ENCODE data around the gene SGPP2. TPM values are rescaled to one million over a fixed set of nuclear protein-coding genes. Genes with fewer than 3 reads are reported as not detected.
"Not testable (repeated sequence)": the region's sequence is repeated elsewhere in the genome, so short reads cannot be mapped to it uniquely, and the experiment has no call there.

The SGPP2 gene
- total and polyA plus RNA-seq, 4 experiments from 2014 or later = 2.1 to 9.9 (median 5.5) TPM

GRCh38 chr2:222582928-222583327 lies 158.6 kb downstream of the SGPP2 start:
- H3K27me3 ChIP-seq (ENCODE audit: insufficient read depth, low read length) = no peaks in the 10 kb centered on the region
- Mint-ChIP-seq H3K27me3 (no peaks in the 10 kb centered on the region), H3K4me1 (peaks cover 4 to 28% (median 11%) of the 10 kb centered on the region in 4 donors), H3K27ac (peak overlapping the region in 1 of 7 donors; percentile 52), H3K9me3 (peaks cover 0 to 2% (median 0%) of the 10 kb centered on the region in 8 donors), H3K4me3 (no peak overlapping the region), H3K36me3 (peaks cover 53 to 64% of the 10 kb centered on the region in 2 donors)
- H3K36me3 ChIP-seq (ENCODE audit: insufficient read depth, low read length) = no peaks in the 10 kb centered on the region
- POLR2A ChIA-PET (ENCODE audit: partially characterized antibody) = interaction anchor here (1.2 kb wide), 1 partner anchor 9 kb away, joined by 4 read pairs; no protein-coding TSS in a partner anchor
- no peaks in the 10 kb centered on the region for H3K9me3 ChIP-seq (ENCODE audit: control insufficient read depth in 1 of 2, low read length in 2 of 2)
- H3K4me3 ChIP-seq (ENCODE audit: low read length in 2 of 2) = no peak overlapping the region
- intact Hi-C loops (cut with micrococcal nuclease) = no loop called here
- H3K4me1 ChIP-seq (ENCODE audit: insufficient read depth, low read length) = no peaks in the 10 kb centered on the region
- CTCF ChIA-PET (ENCODE audit: partially characterized antibody) = interaction anchor here (0.7 to 1.4 kb wide), 2 partner anchors 16 to 265 kb away, joined by 3 to 4 read pairs; no protein-coding TSS in a partner anchor
- no peak overlapping the region for H3K27ac ChIP-seq (ENCODE audit: low read depth, low read length)
- DNase-seq = no peak

GRCh38 chr2:222584589-222584988 lies 160.2 kb downstream of the SGPP2 start:
- peaks cover 4 to 35% (median 13%) of the 10 kb centered on the region in 4 donors for H3K4me1 Mint-ChIP-seq
- H3K27ac ChIP-seq (ENCODE audit: low read depth, low read length); H3K27me3 ChIP-seq (ENCODE audit: insufficient read depth, low read length); CTCF ChIA-PET (ENCODE audit: partially characterized antibody); H3K36me3 ChIP-seq (ENCODE audit: insufficient read depth, low read length); H3K9me3 ChIP-seq (ENCODE audit: control insufficient read depth in 1 of 2, low read length in 2 of 2); H3K9me3 Mint-ChIP-seq; H3K4me3 Mint-ChIP-seq; H3K4me1 ChIP-seq (ENCODE audit: insufficient read depth, low read length); DNase-seq; H3K27me3 Mint-ChIP-seq; POLR2A ChIA-PET (ENCODE audit: partially characterized antibody); intact Hi-C loops (cut with micrococcal nuclease); H3K4me3 ChIP-seq (ENCODE audit: low read length in 2 of 2): not testable (repeated sequence)
- H3K36me3 Mint-ChIP-seq = peaks cover 50 to 66% of the 10 kb centered on the region in 2 donors
- peak overlapping the region in 1 of 7 donors; percentile 32 for H3K27ac Mint-ChIP-seq

DNA sequence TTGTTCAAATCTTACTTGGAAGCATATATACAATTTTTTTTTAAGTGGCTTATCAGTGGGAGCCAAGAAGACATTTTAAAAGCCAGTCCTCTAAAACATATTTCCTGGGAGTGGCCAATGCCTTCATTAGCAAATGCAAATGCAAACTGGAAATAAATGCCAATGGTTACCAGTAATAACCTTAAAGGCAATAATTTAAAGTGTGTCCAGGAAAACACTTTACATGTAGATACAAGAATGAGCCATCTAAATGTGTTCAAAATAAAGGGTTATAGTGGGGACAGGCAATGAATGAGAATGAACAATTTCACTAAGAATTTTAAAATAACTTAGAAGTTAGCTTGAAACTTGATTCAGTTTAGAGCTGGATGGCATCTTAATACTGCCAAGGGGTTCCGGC lies 167.3 kb downstream of the SGPP2 start:
- H3K4me1 ChIP-seq (ENCODE audit: insufficient read depth, low read length) = no peaks in the 10 kb centered on the region
- POLR2A ChIA-PET (ENCODE audit: partially characterized antibody) = no interaction called here
- peaks cover 58 to 71% of the 10 kb centered on the region in 2 donors for H3K36me3 Mint-ChIP-seq
- peaks cover 0 to 7% (median 0%) of the 10 kb centered on the region in 8 donors for H3K9me3 Mint-ChIP-seq
- no peaks in the 10 kb centered on the region for H3K27me3 Mint-ChIP-seq
- H3K27ac Mint-ChIP-seq = no peak overlapping the region
- no peak overlapping the region for H3K27ac ChIP-seq (ENCODE audit: low read depth, low read length)
- peaks cover 17% of the 10 kb centered on the region for H3K36me3 ChIP-seq (ENCODE audit: insufficient read depth, low read length)
- no peak for DNase-seq
- no peaks in the 10 kb centered on the region for H3K9me3 ChIP-seq (ENCODE audit: control insufficient read depth in 1 of 2, low read length in 2 of 2)
- H3K27me3 ChIP-seq (ENCODE audit: insufficient read depth, low read length) = no peaks in the 10 kb centered on the region
- intact Hi-C loops (cut with micrococcal nuclease) = no loop called here
- CTCF ChIA-PET (ENCODE audit: partially characterized antibody) = interaction anchor here (0.7 kb wide), 1 partner anchor 1786 kb away, joined by 3 read pairs; no protein-coding TSS in a partner anchor
- no peak overlapping the region for H3K4me3 ChIP-seq (ENCODE audit: low read length in 2 of 2)
- peaks cover 4 to 16% (median 8%) of the 10 kb centered on the region in 4 donors for H3K4me1 Mint-ChIP-seq
- no peak overlapping the region for H3K4me3 Mint-ChIP-seq

DNA sequence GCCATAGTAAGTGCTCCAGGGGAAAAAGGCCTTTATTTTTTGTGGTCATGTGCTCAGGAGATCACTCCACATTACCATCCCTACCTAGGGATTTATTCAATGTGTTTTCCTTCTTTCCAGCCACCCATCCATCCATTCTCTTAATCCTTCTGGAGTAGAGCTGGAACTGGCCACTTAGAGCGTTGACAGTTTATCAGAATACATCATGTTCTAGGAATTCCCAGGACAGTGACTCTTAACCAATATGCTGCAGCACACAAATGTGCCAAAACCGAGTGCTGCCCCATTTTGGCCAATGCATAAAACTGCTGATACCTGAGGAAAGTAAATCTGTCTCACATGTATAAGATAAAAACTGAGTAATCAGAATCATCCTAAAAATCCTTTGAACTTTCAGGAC lies 167.8 kb downstream of the SGPP2 start:
- peaks cover 60 to 72% of the 10 kb centered on the region in 2 donors for H3K36me3 Mint-ChIP-seq
- Histone ChIP-seq H3K4me1 (ENCODE audit: insufficient read depth, low read length) (no peaks in the 10 kb centered on the region), H3K27me3 (ENCODE audit: insufficient read depth, low read length) (no peaks in the 10 kb centered on the region), H3K27ac (ENCODE audit: low read depth, low read length) (no peak overlapping the region), H3K9me3 (ENCODE audit: control insufficient read depth in 1 of 2, low read length in 2 of 2) (no peaks in the 10 kb centered on the region), H3K36me3 (ENCODE audit: insufficient read depth, low read length) (peaks cover 21% of the 10 kb centered on the region), H3K4me3 (ENCODE audit: low read length in 2 of 2) (no peak overlapping the region)
- POLR2A ChIA-PET (ENCODE audit: partially characterized antibody) = no interaction called here
- H3K4me1 Mint-ChIP-seq = peaks cover under 1 to 12% (median 5%) of the 10 kb centered on the region in 4 donors
- H3K27ac Mint-ChIP-seq = no peak overlapping the region
- peaks cover 0 to 7% (median 0%) of the 10 kb centered on the region in 8 donors for H3K9me3 Mint-ChIP-seq
- intact Hi-C loops (cut with micrococcal nuclease) = no loop called here
- no peak overlapping the region for H3K4me3 Mint-ChIP-seq
- DNase-seq = no peak
- H3K27me3 Mint-ChIP-seq = no peaks in the 10 kb centered on the region
- CTCF ChIA-PET (ENCODE audit: partially characterized antibody) = no interaction called here

GRCh38 chr2:222594679-222595078 lies 170.3 kb downstream of the SGPP2 start:
- ChIA-PET POLR2A (ENCODE audit: partially characterized antibody) (no interaction called here), CTCF (ENCODE audit: partially characterized antibody) (interaction anchor here (0.6 kb wide), 1 partner anchor 41 kb away, joined by 3 read pairs; no protein-coding TSS in a partner anchor)
- intact Hi-C loops (cut with micrococcal nuclease) = no loop called here
- H3K27ac ChIP-seq (ENCODE audit: low read depth, low read length) = no peak overlapping the region
- no peak for DNase-seq
- Mint-ChIP-seq H3K4me1 (peaks cover 0 to 3% (median 0%) of the 10 kb centered on the region in 4 donors), H3K27ac (no peak overlapping the region), H3K4me3 (no peak overlapping the region), H3K36me3 (peaks cover 64 to 70% of the 10 kb centered on the region in 2 donors), H3K9me3 (peaks cover 0 to 7% (median 0%) of the 10 kb centered on the region in 8 donors), H3K27me3 (no peaks in the 10 kb centered on the region)
- no peaks in the 10 kb centered on the region for H3K27me3 ChIP-seq (ENCODE audit: insufficient read depth, low read length)
- no peaks in the 10 kb centered on the region for H3K4me1 ChIP-seq (ENCODE audit: insufficient read depth, low read length)
- H3K4me3 ChIP-seq (ENCODE audit: low read length in 2 of 2) = no peak overlapping the region
- H3K36me3 ChIP-seq (ENCODE audit: insufficient read depth, low read length) = peaks cover 29% of the 10 kb centered on the region
- no peaks in the 10 kb centered on the region for H3K9me3 ChIP-seq (ENCODE audit: control insufficient read depth in 1 of 2, low read length in 2 of 2)

DNA sequence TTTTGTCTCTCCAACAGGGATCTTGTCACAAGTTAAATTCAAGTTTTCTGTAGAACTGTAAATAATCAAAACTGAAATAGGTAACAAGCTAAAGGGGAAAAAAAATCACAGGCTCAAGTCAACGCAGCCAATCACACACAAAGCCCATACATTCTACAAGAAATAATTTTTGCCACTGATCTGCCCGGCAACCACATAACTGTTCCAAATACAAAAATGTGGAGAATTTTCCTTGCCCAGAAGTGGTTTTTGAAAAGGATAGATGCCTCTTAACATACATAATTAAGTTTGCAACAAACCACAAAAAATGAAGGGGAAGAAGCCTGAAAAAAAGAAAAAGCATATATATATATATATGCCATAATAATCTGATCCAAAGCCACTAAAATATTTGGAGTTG lies 171.2 kb downstream of the SGPP2 start:
- DNase-seq = no peak
- no peaks in the 10 kb centered on the region for H3K4me1 ChIP-seq (ENCODE audit: insufficient read depth, low read length)
- no peaks in the 10 kb centered on the region for H3K27me3 ChIP-seq (ENCODE audit: insufficient read depth, low read length)
- H3K27me3 Mint-ChIP-seq = no peaks in the 10 kb centered on the region
- peaks cover 0 to under 1% (median 0%) of the 10 kb centered on the region in 8 donors for H3K9me3 Mint-ChIP-seq
- peaks cover 0 to 3% (median 0%) of the 10 kb centered on the region in 4 donors for H3K4me1 Mint-ChIP-seq
- POLR2A ChIA-PET (ENCODE audit: partially characterized antibody) = no interaction called here
- H3K9me3 ChIP-seq (ENCODE audit: control insufficient read depth in 1 of 2, low read length in 2 of 2) = no peaks in the 10 kb centered on the region
- no peak overlapping the region for H3K4me3 ChIP-seq (ENCODE audit: low read length in 2 of 2)
- H3K36me3 ChIP-seq (ENCODE audit: insufficient read depth, low read length) = peaks cover 30% of the 10 kb centered on the region
- intact Hi-C loops (cut with micrococcal nuclease) = no loop called here
- H3K36me3 Mint-ChIP-seq = peaks cover 66 to 71% of the 10 kb centered on the region in 2 donors
- H3K27ac ChIP-seq (ENCODE audit: low read depth, low read length) = no peak overlapping the region
- no peak overlapping the region for H3K27ac Mint-ChIP-seq
- H3K4me3 Mint-ChIP-seq = no peak overlapping the region
- CTCF ChIA-PET (ENCODE audit: partially characterized antibody) = no interaction called here

DNA sequence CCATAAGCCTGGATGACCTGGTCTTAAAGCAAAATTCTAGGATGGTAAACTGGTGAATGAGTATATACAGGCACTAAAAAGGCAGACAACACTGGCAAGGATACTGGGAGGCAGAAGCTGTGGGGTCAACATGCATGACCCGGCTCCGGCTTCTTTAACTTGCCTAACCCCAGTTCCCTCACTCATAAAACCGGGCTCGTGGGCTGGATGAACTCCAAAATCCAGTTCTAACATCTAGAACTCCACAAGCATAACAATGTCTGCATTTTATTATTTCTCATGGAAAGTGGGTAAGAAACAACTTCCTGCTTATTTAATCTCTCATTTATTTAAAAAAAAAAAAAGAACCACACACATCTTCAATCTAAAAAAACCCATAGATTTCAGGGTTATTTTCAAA lies 174.3 kb downstream of the SGPP2 start:
- ChIA-PET CTCF (ENCODE audit: partially characterized antibody) (no interaction called here), POLR2A (ENCODE audit: partially characterized antibody) (no interaction called here)
- Mint-ChIP-seq H3K9me3 (no peaks in the 10 kb centered on the region), H3K4me1 (peaks cover 0 to 3% (median 0%) of the 10 kb centered on the region in 4 donors), H3K36me3 (peaks cover 48% of the 10 kb centered on the region in 2 donors), H3K4me3 (no peak overlapping the region), H3K27me3 (no peaks in the 10 kb centered on the region), H3K27ac (no peak overlapping the region)
- H3K27ac ChIP-seq (ENCODE audit: low read depth, low read length) = no peak overlapping the region
- intact Hi-C loops (cut with micrococcal nuclease) = no loop called here
- H3K36me3 ChIP-seq (ENCODE audit: insufficient read depth, low read length) = peaks cover 21% of the 10 kb centered on the region
- H3K9me3 ChIP-seq (ENCODE audit: control insufficient read depth in 1 of 2, low read length in 2 of 2) = no peaks in the 10 kb centered on the region
- H3K4me1 ChIP-seq (ENCODE audit: insufficient read depth, low read length) = no peaks in the 10 kb centered on the region
- H3K27me3 ChIP-seq (ENCODE audit: insufficient read depth, low read length) = no peaks in the 10 kb centered on the region
- DNase-seq = no peak
- H3K4me3 ChIP-seq (ENCODE audit: low read length in 2 of 2) = no peak overlapping the region

Data from CD4-positive, alpha-beta memory T cell (primary cell).